CD14-positive monocyte (primary cell): Measurements from ENCODE around the gene MEX3D. TPM values are rescaled to one million over a fixed set of nuclear protein-coding genes. Genes with fewer than 3 reads are reported as not detected.

ENCODE experiments used
- DNase-seq, 3 donors: peaks; one replicate each; pipeline ENCODE4 v3.0.0-alpha.2; 2011 to 2022
- H2AFZ ChIP-seq: 2 replicates; pipeline ENCODE4 v1.6.0; 2012; ENCODE audit warnings: mild to moderate bottlenecking, low read depth, low read length, inconsistent platforms; ENCODE audit not compliant: insufficient read depth, poor library complexity, severe bottlenecking
- H3K27ac ChIP-seq, 2 donors: 1 replicate in 1 of 2; 2 replicates in 1 of 2; pipeline ENCODE4 v1.5.1; 2012 to 2013; ENCODE audit warnings: low read length in 2 of 2, control low read depth in 1 of 2, inconsistent platforms in 1 of 2, low read depth in 1 of 2, mild to moderate bottlenecking in 1 of 2
- H3K27me3 ChIP-seq, 2 donors: one replicate each; pipeline versions ENCODE4 v1.6.0 to v1.6.1; 2011 to 2013; ENCODE audit warnings: low read length in 2 of 2; ENCODE audit not compliant: control insufficient read depth in 2 of 2, insufficient read depth in 2 of 2
- H3K36me3 ChIP-seq, 2 donors: replicated peaks in 1 of 2; 1 replicate in 1 of 2; 2 replicates in 1 of 2; pipeline versions ENCODE4 v1.5.1 to v1.6.1; 2012 to 2013; ENCODE audit warnings: low read length in 2 of 2, control low read depth in 1 of 2, inconsistent platforms in 1 of 2, mild to moderate bottlenecking in 1 of 2; ENCODE audit not compliant: insufficient read depth in 2 of 2, control insufficient read depth in 1 of 2
- H3K4me1 ChIP-seq, 2 donors: 1 replicate in 1 of 2; 2 replicates in 1 of 2; pipeline versions ENCODE4 v1.5.1 to v1.6.1; 2012 to 2013; ENCODE audit warnings: low read length in 2 of 2, control low read depth in 1 of 2, inconsistent platforms in 1 of 2, mild to moderate bottlenecking in 1 of 2, moderate library complexity in 1 of 2; ENCODE audit not compliant: insufficient read depth in 2 of 2, control insufficient read depth in 1 of 2
- H3K4me2 ChIP-seq: replicated peaks from 2 replicates; pipeline ENCODE3; 2012; ENCODE audit warnings: low read length, moderate library complexity, mild to moderate bottlenecking; ENCODE audit not compliant: poor library complexity, severe bottlenecking; ENCODE audit errors: extremely low read depth
- H3K4me3 ChIP-seq, 3 experiments: fragments of 200-600 bp in 1 of 3; sonication (generic) in 1 of 3; replicated peaks in 1 of 3; 1 replicate in 2 of 3; 2 replicates in 1 of 3; pipeline ENCODE4 v1.5.1; 2011 to 2013; ENCODE audit warnings: low read length in 3 of 3, mild to moderate bottlenecking in 3 of 3, control low read depth in 2 of 3, low read depth in 2 of 3, inconsistent platforms in 1 of 3, moderate library complexity in 1 of 3
- H3K79me2 ChIP-seq: 2 replicates; pipeline ENCODE4 v1.6.0; 2012; ENCODE audit warnings: mild to moderate bottlenecking, control low read depth, inconsistent platforms, low read length, moderate library complexity; ENCODE audit not compliant: insufficient read depth
- H3K9ac ChIP-seq: 2 replicates; pipeline ENCODE4 v1.6.0; 2017; ENCODE audit warnings: low read length, mild to moderate bottlenecking; ENCODE audit not compliant: insufficient read depth, poor library complexity, severe bottlenecking
- H3K9me3 ChIP-seq, 2 donors: replicated peaks in 1 of 2; 1 replicate in 1 of 2; 2 replicates in 1 of 2; pipeline versions ENCODE4 v1.5.1 to v1.6.1; 2012 to 2013; ENCODE audit warnings: low read length in 2 of 2, control low read depth in 1 of 2; ENCODE audit not compliant: control insufficient read depth in 1 of 2, insufficient read depth in 1 of 2
- H4K20me1 ChIP-seq: 2 replicates; pipeline ENCODE4 v1.6.0; 2012; ENCODE audit warnings: mild to moderate bottlenecking, low read length, control low read depth, moderate library complexity; ENCODE audit not compliant: insufficient read depth
- H3K27ac Mint-ChIP-seq, 7 donors: one replicate each; pipeline ENCODE4 v1.8.0; 2020; ENCODE audit warnings: mild to moderate bottlenecking in 7 of 7, mixed read lengths in 7 of 7, moderate library complexity in 6 of 7, inconsistent platforms in 2 of 7
- H3K27me3 Mint-ChIP-seq, 3 donors: one replicate each; pipeline ENCODE4 v1.8.0; 2021 to 2022; ENCODE audit warnings: low read depth in 3 of 3, mild to moderate bottlenecking in 3 of 3, mixed read lengths in 3 of 3, moderate library complexity in 3 of 3, inconsistent platforms in 1 of 3
- H3K36me3 Mint-ChIP-seq, 2 donors: one replicate each; pipeline ENCODE4 v1.8.0; 2020; ENCODE audit warnings: mixed read lengths in 2 of 2, inconsistent platforms in 1 of 2, mild to moderate bottlenecking in 1 of 2
- H3K4me1 Mint-ChIP-seq: one replicate; pipeline ENCODE4 v1.8.0; 2020; ENCODE audit warnings: mild to moderate bottlenecking, mixed read lengths
- H3K4me3 Mint-ChIP-seq, 2 donors: one replicate each; pipeline ENCODE4 v1.8.0; 2020; ENCODE audit warnings: mild to moderate bottlenecking in 2 of 2, mixed read lengths in 2 of 2, moderate library complexity in 1 of 2
- H3K9me3 Mint-ChIP-seq, 7 donors: one replicate each; pipeline ENCODE4 v1.8.0; 2020 to 2022; ENCODE audit warnings: mixed read lengths in 7 of 7, mild to moderate bottlenecking in 6 of 7, moderate library complexity in 6 of 7, inconsistent platforms in 2 of 7
- CTCF ChIP-seq: fragments of 200-600 bp; IDR thresholded peaks from one replicate; pipeline ENCODE4 v1.8.0; 2022; ENCODE audit warnings: antibody characterized with exemption, mild to moderate bottlenecking
- WGBS: methylation state at CpG from one replicate; pipeline ENCODE4 v1.1.5; 2013; ENCODE audit warnings: missing lambda C conversion rate; ENCODE audit not compliant: insufficient coverage; 5-methylcytosine and 5-hydroxymethylcytosine counted together
- intact Hi-C, 2 donors: fragments of 100-400 bp; cut with micrococcal nuclease; formaldehyde crosslinking; loops; one replicate each; pipeline versions ENCODE4 v1.15.0 to v1.15.1; 2023
- polyA plus RNA-seq, 3 donors: library from polyadenylated mRNA; depleted of rRNA in 1 of 3; unstranded in 2 of 3; stranded (reverse) in 1 of 3; fragments of 300-500 nt in 2 of 3; fragments of >200 nt in 1 of 3; fragmentation: Illumina TruSeq in 2 of 3; gene quantifications; 1 replicate in 2 of 3; 2 replicates in 1 of 3; pipeline ENCODE4 v1.2.3, GENCODE V29; 2012 to 2021

The MEX3D gene
- polyA plus RNA-seq, 3 donors = 0.08 to 1.0 (median 0.10) TPM

DNA sequence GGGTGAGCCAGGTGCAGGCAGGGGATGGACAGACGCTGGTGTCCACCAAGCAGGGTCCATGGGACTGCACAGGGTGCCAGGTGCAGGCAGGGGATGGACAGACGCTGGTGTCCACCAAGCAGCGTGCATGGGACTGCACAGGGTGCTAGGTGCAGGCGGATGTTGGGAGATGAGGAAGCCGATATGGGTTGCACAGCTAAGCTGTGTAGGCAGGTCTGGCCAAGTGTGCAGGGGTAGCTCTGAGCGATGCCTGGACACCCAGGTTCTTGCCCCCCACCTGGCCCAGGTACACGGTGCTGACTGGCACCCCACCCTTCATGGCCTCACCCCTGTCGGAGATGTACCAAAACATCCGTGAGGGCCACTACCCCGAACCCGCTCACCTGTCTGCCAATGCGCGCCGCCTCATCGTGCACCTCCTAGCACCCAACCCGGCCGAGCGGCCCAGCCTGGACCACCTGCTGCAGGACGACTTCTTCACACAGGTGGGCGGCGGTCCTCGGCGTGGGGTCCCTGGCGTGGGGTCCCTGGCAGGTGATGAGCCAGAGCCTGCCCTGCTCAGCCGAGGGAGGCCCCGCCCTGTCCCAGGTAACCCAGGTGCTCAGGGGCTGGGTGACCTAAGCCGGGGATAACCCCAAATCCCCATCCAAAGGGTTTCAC, 40.3 kb downstream of the MEX3D start:
- WGBS = 84% methylated on average over 26 of the region's 27 CpGs
- intact Hi-C loops = no loop called here
- no peak overlapping the region for H3K4me3 ChIP-seq

DNA sequence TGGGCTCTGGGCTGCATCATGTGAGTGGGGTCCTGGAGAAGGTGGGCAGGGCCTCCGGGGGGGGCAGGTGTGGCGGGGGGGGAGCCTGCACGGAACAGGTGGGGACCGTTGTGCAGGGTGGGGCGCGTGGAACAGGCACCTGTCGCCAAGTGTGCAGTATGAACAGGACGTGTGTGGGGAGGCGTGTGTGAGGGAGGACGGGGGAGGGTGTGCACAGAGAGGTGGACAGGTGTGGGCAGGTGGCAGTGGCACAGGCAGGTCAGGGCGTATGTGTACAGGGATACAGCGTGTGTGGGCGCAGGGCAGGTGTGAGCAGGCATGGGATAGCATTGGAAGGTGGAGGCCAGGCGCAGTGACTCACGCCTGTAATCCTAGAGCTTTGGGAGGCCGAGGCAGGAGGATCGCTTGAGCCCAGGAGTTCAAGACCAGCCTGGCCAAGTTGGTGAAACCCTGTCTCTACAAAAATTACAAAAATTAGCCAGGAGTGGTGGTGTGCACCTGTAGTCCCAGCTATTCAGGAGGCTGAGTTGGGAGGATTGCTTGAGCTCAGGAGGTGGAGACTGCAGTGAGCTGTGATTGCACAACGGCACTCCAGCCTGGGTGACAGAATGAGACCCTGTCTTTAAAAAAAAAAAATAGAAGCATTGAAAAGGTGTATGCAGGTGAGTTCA, 41.0 kb downstream of the MEX3D start:
- Mint-ChIP-seq H3K27me3 (peaks cover 23 to 49% (median 31%) of the 10 kb centered on the region in 3 donors), H3K4me1 (peaks cover 3% of the 10 kb centered on the region), H3K4me3 (no peak overlapping the region), H3K36me3 (peaks cover 0 to 3% of the 10 kb centered on the region in 2 donors), H3K27ac (no peak overlapping the region), H3K9me3 (peaks cover 0 to 7% (median 5%) of the 10 kb centered on the region in 7 donors)
- Histone ChIP-seq H3K36me3 (no peaks in the 10 kb centered on the region), H3K27me3 (peaks cover 5 to 22% of the 10 kb centered on the region in 2 donors), H4K20me1 (no peaks in the 10 kb centered on the region), H3K79me2 (no peaks in the 10 kb centered on the region), H3K4me1 (no peaks in the 10 kb centered on the region), H3K4me3 (no peak overlapping the region), H3K27ac (no peak overlapping the region), H2AFZ (no peak overlapping the region), H3K9ac (no peak overlapping the region), H3K9me3 (no peaks in the 10 kb centered on the region), H3K4me2 (no peak overlapping the region)
- 74% methylated on average over 16 of the region's 18 CpGs for WGBS
- DNase-seq = no peak
- no peak for TF ChIP-seq CTCF
- intact Hi-C loops = no loop called here

More for the DNA sequence above, 40.3 kb downstream of the MEX3D start:
- Mint-ChIP-seq H3K36me3 (peaks cover 0 to 3% of the 10 kb centered on the region in 2 donors), H3K27me3 (peaks cover 23 to 43% (median 25%) of the 10 kb centered on the region in 3 donors), H3K27ac (no peak overlapping the region), H3K4me1 (peaks cover 3% of the 10 kb centered on the region), H3K4me3 (no peak overlapping the region), H3K9me3 (peaks cover 0 to 7% (median 5%) of the 10 kb centered on the region in 7 donors)
- Histone ChIP-seq H3K4me2 (no peak overlapping the region), H3K4me1 (no peaks in the 10 kb centered on the region), H3K79me2 (no peaks in the 10 kb centered on the region), H3K27ac (no peak overlapping the region), H3K36me3 (no peaks in the 10 kb centered on the region), H3K27me3 (peaks cover 5 to 21% of the 10 kb centered on the region in 2 donors), H2AFZ (no peak overlapping the region), H4K20me1 (no peaks in the 10 kb centered on the region), H3K9ac (no peak overlapping the region), H3K9me3 (no peaks in the 10 kb centered on the region)
- DNase-seq = no peak
- TF ChIP-seq CTCF = no peak
